A549 treated with GW870086 at 1 μM for 4 hours (cell line): ENCODE measurements around the gene COL11A1. TPM values are rescaled to one million over a fixed set of nuclear protein-coding genes. Genes with fewer than 3 reads are reported as not detected.

ENCODE experiments used
- total RNA-seq: library from RNA; stranded (reverse); fragments of 200-300 nt; extraction: Qiagen RNA extraction; gene quantifications from 5 replicates; pipeline ENCODE4 v1.2.3, GENCODE V29; 2022; ENCODE audit warnings: low read depth

Gene COL11A1
- total RNA-seq: 0.88 to 3.0 TPM (median 2.4 TPM) in 5 replicates

GRCh38 chr1:103108376-103109150, at the start of gene COL11A1:
Gene COL11A1, minus strand, starts transcription at chr1:103108522. Its CDS starts 344 bp downstream, at chr1:103108178.

